NCI-H2029 (cell line): Measurements from ENCODE around the gene MTHFSD.
"Not testable (repeated sequence)": the region's sequence is repeated elsewhere in the genome, so short reads cannot be mapped to it uniquely, and the experiment has no call there.

Source experiments
- DNase-seq: peaks from one replicate; lab custom pipeline; 2025; lab: John Stamatoyannopoulos, UW

The MTHFSD gene, protein sequence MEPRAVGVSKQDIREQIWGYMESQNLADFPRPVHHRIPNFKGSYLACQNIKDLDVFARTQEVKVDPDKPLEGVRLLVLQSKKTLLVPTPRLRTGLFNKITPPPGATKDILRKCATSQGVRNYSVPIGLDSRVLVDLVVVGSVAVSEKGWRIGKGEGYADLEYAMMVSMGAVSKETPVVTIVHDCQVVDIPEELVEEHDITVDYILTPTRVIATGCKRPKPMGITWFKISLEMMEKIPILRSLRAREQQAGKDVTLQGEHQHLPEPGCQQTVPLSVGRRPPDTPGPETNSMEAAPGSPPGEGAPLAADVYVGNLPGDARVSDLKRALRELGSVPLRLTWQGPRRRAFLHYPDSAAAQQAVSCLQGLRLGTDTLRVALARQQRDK

DNA sequence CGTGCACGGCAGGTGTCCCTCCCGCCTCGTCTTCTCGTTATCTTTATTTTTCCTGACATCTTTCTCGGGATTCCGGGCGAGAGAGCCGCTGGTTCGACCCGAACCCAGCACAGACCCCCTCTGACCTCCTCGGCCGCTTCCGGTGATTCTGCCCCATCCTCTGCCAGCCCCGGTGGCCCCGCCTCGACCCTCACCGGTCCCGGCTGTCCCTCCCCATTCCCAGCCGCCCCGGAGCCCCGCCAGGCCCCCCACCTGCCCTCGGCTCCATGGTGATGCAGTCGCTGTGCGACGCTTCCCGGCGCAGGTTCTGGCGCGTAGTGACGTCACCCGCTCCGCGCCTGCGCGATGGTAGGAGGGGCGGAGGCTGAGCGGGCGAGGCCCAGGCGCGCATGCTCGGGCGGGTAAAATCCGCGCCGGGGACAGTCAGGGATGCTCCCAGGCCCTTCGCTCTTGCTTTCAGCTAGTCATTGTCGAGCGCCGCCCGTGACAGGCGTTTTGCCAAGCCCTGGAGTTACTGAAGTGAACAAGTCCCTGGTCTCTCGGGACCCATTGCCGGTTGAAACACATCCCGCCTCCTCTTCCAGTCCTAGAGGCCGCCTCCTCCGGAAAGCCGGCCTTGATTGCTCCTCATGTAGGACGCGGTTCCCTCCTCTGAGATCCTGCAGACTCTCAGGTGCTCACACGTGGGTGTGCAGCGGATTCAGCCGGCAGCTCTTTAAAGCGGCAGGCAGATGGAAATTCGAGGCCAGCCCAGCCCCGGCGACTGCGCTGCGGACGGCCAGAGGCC is at the start of gene MTHFSD:
TSS of gene MTHFSD (minus strand) at position 319 of the 787 bp plus-strand sequence. CDS start at position 268, 51 bp downstream.
- peak; percentile 62 for DNase-seq

DNA sequence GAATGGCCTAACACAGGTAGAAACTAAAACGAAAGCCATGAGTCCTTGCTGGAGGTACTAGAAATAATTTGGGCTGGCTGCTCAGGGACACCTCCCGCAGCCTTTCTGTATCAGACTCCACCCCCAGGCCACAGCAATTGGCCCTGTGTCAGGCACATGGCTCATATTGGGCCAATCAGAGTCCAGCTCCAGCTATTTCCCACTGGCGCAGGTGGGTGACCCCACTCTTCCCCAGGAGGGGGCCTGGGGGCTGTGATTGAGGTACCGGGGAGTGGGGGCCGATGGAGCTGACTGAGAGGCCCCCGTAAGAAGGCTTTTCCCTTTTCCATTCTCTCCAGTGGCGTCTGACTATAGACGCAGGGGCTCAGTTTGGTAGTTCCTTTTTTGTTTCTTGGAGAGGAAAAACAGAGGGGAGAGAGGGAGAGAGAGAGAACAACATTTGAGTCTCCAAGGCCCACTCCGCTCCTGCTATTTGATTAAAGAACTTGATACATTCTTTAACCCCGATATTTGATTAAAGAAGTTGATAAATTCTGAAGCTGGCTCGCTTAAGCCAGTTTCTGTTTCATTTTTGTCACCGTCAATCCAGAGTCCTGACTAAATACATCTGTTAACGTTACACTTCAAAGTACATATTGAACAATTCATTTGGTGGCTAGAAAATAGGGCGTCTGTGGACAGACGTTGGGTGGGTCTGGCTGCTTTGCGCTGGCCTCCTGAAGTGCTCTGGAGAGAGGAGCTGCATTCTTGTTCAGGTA is 49.6 kb upstream of the MTHFSD start:
- DNase-seq, result no peak

DNA sequence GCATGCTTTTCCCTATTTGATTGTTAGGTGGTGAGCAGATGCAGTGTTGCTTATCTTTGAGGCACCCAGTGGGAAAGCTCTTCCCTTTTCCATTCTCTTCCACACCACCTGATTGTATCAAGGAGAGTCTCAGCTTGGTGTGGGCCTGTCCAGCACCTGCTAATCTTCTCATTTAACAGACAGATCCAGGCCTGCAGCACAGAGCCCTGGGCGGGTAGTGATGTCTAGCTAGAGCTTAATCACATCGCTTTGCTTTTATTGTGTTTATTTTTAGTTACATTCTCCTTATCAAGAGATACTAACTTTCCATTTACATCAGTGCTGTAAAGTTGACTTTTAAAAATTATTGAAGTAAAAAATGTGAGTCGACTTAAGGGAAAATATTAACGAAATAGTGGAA is 47.5 kb upstream of the MTHFSD start:
- DNase-seq, result no peak

- DNase-seq, result no peak
These were observed 46.3 kb upstream of the MTHFSD start for GRCh38 chr16:86601356-86601755.

DNA sequence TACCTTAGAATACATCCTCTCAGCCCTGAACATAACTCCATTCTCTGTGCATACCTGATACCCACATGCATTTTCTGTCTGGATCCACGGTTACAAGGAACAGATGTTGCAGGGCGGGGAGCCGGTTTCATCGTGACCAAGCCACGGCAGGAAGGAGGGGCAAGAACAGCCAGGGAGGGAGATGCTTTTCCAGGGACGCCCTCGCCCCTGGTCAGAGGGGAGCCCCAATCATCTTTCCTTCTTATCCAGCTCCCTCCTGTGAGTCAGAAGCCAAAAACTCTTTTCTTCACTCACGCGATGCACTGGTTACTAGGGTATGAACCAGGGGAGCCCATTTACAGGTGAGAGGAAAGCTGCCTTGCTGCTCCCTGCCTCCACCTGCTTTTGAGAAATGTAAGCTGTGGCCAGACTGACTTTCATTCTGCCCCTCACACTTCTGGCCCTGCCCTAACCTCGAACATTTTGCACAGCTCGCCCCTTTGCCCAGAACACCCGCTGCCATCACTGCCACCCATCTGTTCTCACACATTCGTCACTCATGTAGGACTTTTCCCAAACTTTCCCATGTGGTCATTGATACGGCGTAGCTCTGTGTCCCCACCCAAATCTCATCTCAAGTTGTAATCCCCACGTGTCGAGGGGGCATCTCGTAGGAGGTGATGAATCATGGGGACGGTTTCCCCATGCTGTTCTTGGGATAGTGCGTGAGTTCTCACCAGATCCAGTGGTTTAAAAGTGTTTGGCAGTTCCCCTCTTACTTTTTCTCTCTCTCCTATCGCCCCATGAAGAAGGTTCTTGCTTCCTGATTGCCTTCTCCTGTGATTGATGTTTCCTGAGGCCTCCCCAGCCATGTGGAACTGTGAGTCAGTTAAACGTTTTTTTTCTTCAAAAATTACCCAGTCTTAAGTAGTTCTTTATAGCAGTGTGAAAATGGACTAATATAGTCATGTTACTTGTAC is 43.9 kb upstream of the MTHFSD start:
- no peak for DNase-seq

GRCh38 chr16:86597880-86598606 is 43.0 kb upstream of the MTHFSD start:
- DNase-seq, result no peak

GRCh38 chr16:86597126-86597879 is 42.3 kb upstream of the MTHFSD start:
- DNase-seq, result no peak

- DNase-seq, result no peak
These were observed 41.1 kb upstream of the MTHFSD start for GRCh38 chr16:86595983-86596605.

GRCh38 chr16:86594721-86595120 is 39.7 kb upstream of the MTHFSD start:
- DNase-seq, result no peak

DNA sequence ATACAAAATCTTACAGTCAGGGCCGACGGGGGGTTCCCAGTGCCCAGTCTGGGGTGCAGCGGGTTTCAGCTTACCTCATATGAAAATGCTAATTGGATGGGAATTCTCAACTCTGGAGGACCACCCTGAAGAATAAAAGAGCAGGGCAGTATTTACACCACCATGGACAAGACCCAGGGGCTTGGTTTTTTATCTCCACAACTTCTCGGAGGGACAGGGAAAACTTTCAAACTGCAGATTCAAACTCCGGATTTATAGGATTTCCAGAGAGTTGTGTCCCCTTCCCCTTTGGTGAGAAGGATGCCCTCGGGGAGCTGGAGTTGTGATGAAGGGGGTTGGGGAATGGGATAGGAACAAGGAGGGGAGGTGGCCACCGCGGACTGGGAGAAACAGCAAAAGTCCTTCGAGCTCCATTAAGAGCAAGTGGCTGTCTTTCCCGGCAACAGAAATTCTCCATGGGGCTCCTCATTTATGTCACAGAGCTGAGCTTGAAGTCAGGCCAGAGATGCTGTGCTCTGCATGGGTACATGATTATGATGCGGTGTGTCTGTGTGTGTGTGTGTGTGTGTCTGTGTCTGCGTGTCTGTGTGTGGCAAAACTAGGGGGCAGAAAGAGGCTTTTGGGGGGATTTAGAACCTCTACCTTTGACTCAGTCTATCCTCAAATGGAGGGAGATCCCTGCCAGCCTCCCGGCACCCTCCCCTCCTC is 39.0 kb upstream of the MTHFSD start:
- DNase-seq, result no peak

- DNase-seq, result no peak
These were observed 36.2 kb upstream of the MTHFSD start for GRCh38 chr16:86591270-86591669.

- DNase-seq, result no peak
These were observed 35.6 kb upstream of the MTHFSD start for GRCh38 chr16:86590501-86591144.

- DNase-seq, result not testable (repeated sequence)
These were observed 32.9 kb upstream of the MTHFSD start for GRCh38 chr16:86587955-86588354.

DNA sequence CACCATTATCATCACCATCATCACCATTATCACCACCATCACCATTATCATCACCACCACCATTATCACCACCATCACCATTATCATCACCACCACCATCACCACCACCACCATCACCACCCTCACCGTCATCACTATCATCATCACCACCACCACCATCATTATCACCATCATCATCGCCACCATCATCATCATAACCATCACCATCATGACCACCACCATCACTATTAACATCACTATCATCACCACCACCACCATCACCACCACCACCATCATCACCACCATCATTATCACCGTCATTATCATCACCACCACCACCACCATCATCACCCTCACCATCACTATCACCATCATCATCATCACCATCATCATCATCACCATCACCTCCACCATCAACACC is 32.5 kb upstream of the MTHFSD start:
- DNase-seq, result no peak

GRCh38 chr16:86585821-86586611 is 31.0 kb upstream of the MTHFSD start:
- no peak for DNase-seq

GRCh38 chr16:86584726-86585721 is 30.0 kb upstream of the MTHFSD start:
- peak; percentile 30 for DNase-seq
